K562 (cell line): ENCODE results near the gene HINT3.

Experiments
- POLR2A ChIP-seq: fragments of 450-650 bp; conservative IDR thresholded peaks from 2 replicates; pipeline ENCODE4 v1.6.1; 2016
- ZNF274 ChIP-seq: IDR thresholded peaks from 2 replicates; pipeline ENCODE4 v1.6.1; 2011; ENCODE audit warnings: low read depth, mild to moderate bottlenecking, low read length, moderate library complexity, borderline replicate concordance

- TF ChIP-seq ZNF274 (no peak), POLR2A (no peak)
These were observed 60.0 kb downstream of the HINT3 start for GRCh38 chr6:126016591-126016990.
